H1 (cell line): ENCODE results near the gene CCDC73. TPM values are rescaled to one million over a fixed set of nuclear protein-coding genes. Genes with fewer than 3 reads are reported as not detected.

Experiments used
- CTCF ChIA-PET: fragments of 300-600 bp; sonication (Branson Sonifier 250); formaldehyde crosslinking; loops from one replicate; lab custom pipeline; 2021; ENCODE audit not compliant: partially characterized antibody; lab: Charles Lee
- POLR2A ChIA-PET: fragments of 300-600 bp; sonication (Branson Sonifier 250); formaldehyde crosslinking; loops from one replicate; lab custom pipeline; 2021; ENCODE audit warnings: inconsistent platforms; ENCODE audit not compliant: partially characterized antibody; lab: Charles Lee
- DNase-seq, 2 experiments: peaks; one replicate each; pipeline versions ENCODE4 v3.0.0 to v3.0.0-alpha.2; 2010 to 2022; ENCODE audit warnings: low spot score in 2 of 2, low read depth in 1 of 2, mixed read lengths in 1 of 2
- FAIRE-seq: peaks from 2 replicates; lab custom pipeline; 2011; peaks lifted over from hg19 to GRCh38; lab: Jason Lieb, UNC
- H2AFZ ChIP-seq: 2 replicates; pipeline ENCODE4 v1.8.1; 2012; ENCODE audit warnings: low read length, inconsistent platforms
- H2AK5ac ChIP-seq: 2 replicates; pipeline ENCODE4 v1.6.1; 2013; ENCODE audit warnings: low read depth, low read length
- H2BK120ac ChIP-seq: replicated peaks from 2 replicates; pipeline ENCODE3; 2013; ENCODE audit warnings: low read depth, low read length, inconsistent platforms
- H2BK12ac ChIP-seq: 2 replicates; pipeline ENCODE4 v1.6.1; 2013; ENCODE audit warnings: low read depth, low read length
- H2BK15ac ChIP-seq: 2 replicates; pipeline ENCODE4 v1.6.1; 2013; ENCODE audit warnings: low read length
- H2BK20ac ChIP-seq: 2 replicates; pipeline ENCODE4 v1.6.1; 2013; ENCODE audit warnings: low read length
- H2BK5ac ChIP-seq: 2 replicates; pipeline ENCODE4 v1.6.1; 2013; ENCODE audit warnings: low read depth, low read length
- H3K14ac ChIP-seq: 2 replicates; pipeline ENCODE4 v1.6.1; 2013; ENCODE audit warnings: inconsistent platforms; ENCODE audit not compliant: insufficient read length
- H3K18ac ChIP-seq: 2 replicates; pipeline ENCODE4 v1.6.1; 2013; ENCODE audit warnings: low read length; ENCODE audit errors: extremely low read depth
- H3K23ac ChIP-seq: 2 replicates; pipeline ENCODE4 v1.6.1; 2013; ENCODE audit warnings: inconsistent platforms; ENCODE audit not compliant: insufficient read length
- H3K23me2 ChIP-seq: 2 replicates; pipeline ENCODE4 v1.6.1; 2013; ENCODE audit warnings: low read depth, low read length
- H3K27ac ChIP-seq: 2 replicates; pipeline ENCODE4 v1.6.1; 2011; ENCODE audit warnings: low read depth, low read length, inconsistent platforms
- H3K27me3 ChIP-seq, 4 experiments: replicated peaks in 1 of 4; 1 replicate in 1 of 4; 2 replicates in 3 of 4; pipeline versions ENCODE4 v1.6.1 to v1.8.1; 2011 to 2013; ENCODE audit warnings: low read length in 3 of 4, mild to moderate bottlenecking in 3 of 4, inconsistent platforms in 2 of 4, mixed read lengths in 2 of 4, moderate library complexity in 1 of 4; ENCODE audit not compliant: control insufficient read depth in 3 of 4, insufficient read depth in 3 of 4; ENCODE audit errors: extremely low read depth in 1 of 4
- H3K36me3 ChIP-seq, 4 experiments: 2 replicates each; pipeline versions ENCODE4 v1.6.1 to v1.8.1; 2011 to 2013; ENCODE audit warnings: mild to moderate bottlenecking in 4 of 4, low read length in 3 of 4, moderate library complexity in 2 of 4, control low read depth in 1 of 4, inconsistent platforms in 1 of 4; ENCODE audit not compliant: insufficient read depth in 4 of 4, control insufficient read depth in 2 of 4
- H3K4ac ChIP-seq: replicated peaks from 2 replicates; pipeline ENCODE3; 2013; ENCODE audit warnings: low read length, low read depth, mixed read lengths, inconsistent platforms; ENCODE audit not compliant: insufficient read length
- H3K4me1 ChIP-seq, 4 experiments: replicated peaks in 1 of 4; 1 replicate in 1 of 4; 2 replicates in 3 of 4; pipeline versions ENCODE4 v1.6.1 to v1.8.1; 2011 to 2013; ENCODE audit warnings: low read length in 3 of 4, inconsistent platforms in 2 of 4, mixed read lengths in 1 of 4; ENCODE audit not compliant: insufficient read depth in 4 of 4, control insufficient read depth in 3 of 4
- H3K4me2 ChIP-seq, 2 experiments: 2 replicates each; pipeline versions ENCODE4 v1.6.1 to v1.8.1; 2011 to 2013; ENCODE audit warnings: low read depth in 2 of 2, low read length in 2 of 2, control low read depth in 1 of 2, inconsistent platforms in 1 of 2, mild to moderate bottlenecking in 1 of 2; ENCODE audit not compliant: insufficient read depth in 1 of 2
- H3K4me3 ChIP-seq, 4 experiments: fragments of 200-600, 300-600 bp in 1 of 4; sonication (generic), shearing (Covaris generic), sonication (Bioruptor Twin) in 1 of 4; 2 replicates each; pipeline versions ENCODE4 v1.5.1 to v1.8.1; 2011 to 2016; ENCODE audit warnings: low read length in 4 of 4, low read depth in 3 of 4, control low read depth in 2 of 4, inconsistent platforms in 2 of 4, mild to moderate bottlenecking in 2 of 4, mixed read lengths in 1 of 4, moderate library complexity in 1 of 4; ENCODE audit not compliant: insufficient read depth in 2 of 4; ENCODE audit errors: extremely low read depth in 1 of 4
- H3K56ac ChIP-seq: replicated peaks from 2 replicates; pipeline ENCODE3; 2013; ENCODE audit warnings: low read depth, mild to moderate bottlenecking, mixed read lengths, low read length, inconsistent platforms; ENCODE audit not compliant: insufficient read length
- H3K79me1 ChIP-seq: 2 replicates; pipeline ENCODE4 v1.6.1; 2013; ENCODE audit warnings: low read depth, low read length, control low read depth
- H3K79me2 ChIP-seq, 2 experiments: 2 replicates each; pipeline versions ENCODE4 v1.6.1 to v1.8.1; 2012 to 2013; ENCODE audit warnings: low read length in 2 of 2, mild to moderate bottlenecking in 2 of 2, inconsistent platforms in 1 of 2; ENCODE audit not compliant: insufficient read depth in 2 of 2, control insufficient read depth in 1 of 2
- H3K9ac ChIP-seq, 4 experiments: replicated peaks in 1 of 4; 1 replicate in 1 of 4; 2 replicates in 3 of 4; pipeline versions ENCODE4 v1.6.1 to v1.8.1; 2011 to 2013; ENCODE audit warnings: low read depth in 3 of 4, low read length in 3 of 4, control low read depth in 2 of 4, mild to moderate bottlenecking in 2 of 4, moderate library complexity in 2 of 4, inconsistent platforms in 1 of 4; ENCODE audit errors: extremely low read depth in 1 of 4
- H3K9me3 ChIP-seq, 2 experiments: 2 replicates each; pipeline versions ENCODE4 v1.6.1 to v1.8.1; 2012 to 2013; ENCODE audit warnings: mild to moderate bottlenecking in 2 of 2, moderate library complexity in 2 of 2, control low read depth in 1 of 2, inconsistent platforms in 1 of 2, low read depth in 1 of 2, low read length in 1 of 2, mixed read lengths in 1 of 2; ENCODE audit not compliant: insufficient read depth in 2 of 2
- H4K20me1 ChIP-seq, 2 experiments: replicated peaks in 1 of 2; 2 replicates each; pipeline versions ENCODE3 to v1.8.1; 2011 to 2013; ENCODE audit warnings: inconsistent platforms in 2 of 2, low read length in 2 of 2, mild to moderate bottlenecking in 1 of 2; ENCODE audit not compliant: insufficient read depth in 2 of 2, control insufficient read depth in 1 of 2
- H4K5ac ChIP-seq: 2 replicates; pipeline ENCODE4 v1.6.1; 2013; ENCODE audit warnings: low read length, low read depth, mixed read lengths, inconsistent platforms; ENCODE audit not compliant: insufficient read length
- H4K8ac ChIP-seq: 2 replicates; pipeline ENCODE4 v1.8.0; 2013; ENCODE audit warnings: mild to moderate bottlenecking, moderate library complexity, low read length, inconsistent platforms; ENCODE audit not compliant: insufficient read depth; ENCODE audit errors: extremely low read depth
- H4K91ac ChIP-seq: replicated peaks from 2 replicates; pipeline ENCODE3; 2013; ENCODE audit warnings: low read length, mixed read lengths, inconsistent platforms; ENCODE audit not compliant: insufficient read length
- CBX8 ChIP-seq: fragments of 300-800, 300-1000 bp; sonication (generic); IDR thresholded peaks from 2 replicates; pipeline ENCODE4 v1.7.1; 2016; ENCODE audit warnings: low read depth, low read length, borderline replicate concordance
- CTBP2 ChIP-seq: IDR thresholded peaks from 2 replicates; pipeline ENCODE4 v1.7.0; 2011; ENCODE audit warnings: borderline replicate concordance, mild to moderate bottlenecking, moderate library complexity, mixed read lengths, low read length; ENCODE audit not compliant: insufficient read depth, insufficient read length
- CTCF ChIP-seq, 3 experiments: IDR thresholded peaks; 1 replicate in 2 of 3; 2 replicates in 1 of 3; pipeline versions ENCODE4 v1.5.1 to v1.6.1; 2011; ENCODE audit warnings: low read length in 3 of 3, mild to moderate bottlenecking in 3 of 3, inconsistent platforms in 2 of 3, low read depth in 1 of 3, moderate library complexity in 1 of 3; ENCODE audit not compliant: insufficient read depth in 1 of 3; ENCODE audit errors: control extremely low read depth in 1 of 3
- JUN ChIP-seq: IDR thresholded peaks from 2 replicates; pipeline ENCODE4 v1.6.1; 2011; ENCODE audit warnings: low read depth, mild to moderate bottlenecking, improper control_type of control experiment, low read length
- KDM4A ChIP-seq: IDR thresholded peaks from one replicate; pipeline ENCODE4 v1.7.1; 2012; ENCODE audit warnings: low read depth, mild to moderate bottlenecking, moderate library complexity, low read length, inconsistent platforms; ENCODE audit not compliant: severe bottlenecking
- MAX ChIP-seq: IDR thresholded peaks from 2 replicates; pipeline ENCODE4 v1.6.1; 2012; ENCODE audit warnings: inconsistent platforms
- NRF1 ChIP-seq: IDR thresholded peaks from 2 replicates; pipeline ENCODE4 v1.6.1; 2011; ENCODE audit warnings: mild to moderate bottlenecking, low read depth, low read length, improper control_type of control experiment
- RFX5 ChIP-seq: IDR thresholded peaks from 2 replicates; pipeline ENCODE4 v1.6.1; 2011; ENCODE audit warnings: low read depth, low read length, improper control_type of control experiment, borderline replicate concordance
- RXRA ChIP-seq: IDR thresholded peaks from 2 replicates; pipeline ENCODE4 v1.6.1; 2011; ENCODE audit warnings: low read depth, mild to moderate bottlenecking, low read length, moderate library complexity; ENCODE audit not compliant: insufficient read depth
- SP1 ChIP-seq: IDR thresholded peaks from 2 replicates; pipeline ENCODE4 v1.6.1; 2011; ENCODE audit warnings: low read depth, low read length
- ZNF274 ChIP-seq: IDR thresholded peaks from 2 replicates; pipeline ENCODE4 v1.7.0; 2012; ENCODE audit warnings: low read length, borderline replicate concordance; ENCODE audit errors: extremely low read depth
- WGBS, 2 experiments: shearing (Covaris generic) in 1 of 2; methylation state at CpG; one replicate each; pipeline versions ENCODE4 v1.1.6 to v1.1.7; 2013 to 2015; ENCODE audit warnings: low lambda C conversion rate in 2 of 2, mixed read lengths in 2 of 2, inconsistent platforms in 1 of 2, low coverage in 1 of 2, missing lambda C conversion rate in 1 of 2; ENCODE audit not compliant: insufficient replicate concordance in 2 of 2, insufficient coverage in 1 of 2, insufficient read length in 1 of 2; ENCODE audit errors: extremely low coverage in 1 of 2, missing lambda C conversion rate in 1 of 2; 5-methylcytosine and 5-hydroxymethylcytosine counted together
- polyA plus RNA-seq, 7 experiments: library from polyadenylated mRNA; depleted of rRNA in 3 of 7; stranded (reverse) in 5 of 7; unstranded in 2 of 7; fragments of >200 nt in 5 of 7; fragments of 200-250 nt in 2 of 7; gene quantifications; 1 replicate in 5 of 7; 2 replicates in 1 of 7; 4 replicates in 1 of 7; pipeline versions ENCODE4 v1.2.1 to v1.2.3, GENCODE V29; 2011 to 2013; ENCODE audit warnings: missing spikeins in 2 of 7, mixed read lengths in 2 of 7
- total RNA-seq: library from RNA; stranded (reverse); fragmentation: NEBNext Ultra II Directional; extraction: Animal tissue kit (Norgen Biotek cat#: 25700); gene quantifications from 2 replicates; pipeline ENCODE4 v1.2.1, GENCODE V29; 2021

The CCDC73 gene
- total and polyA plus RNA-seq, 2 of the 8 experiments (the other 6 are each of a cell fraction or from before 2014, with no cell fraction given), result not detected

- Histone ChIP-seq H3K9me3 (no peaks in the 10 kb centered on the region), H2BK5ac (no peak overlapping the region), H4K20me1 (no peaks in the 10 kb centered on the region), H3K56ac (no peak overlapping the region), H3K4me1 (no peaks in the 10 kb centered on the region), H3K23me2 (no peaks in the 10 kb centered on the region), H3K27ac (no peak overlapping the region), H2BK15ac (no peak overlapping the region), H3K23ac (no peak overlapping the region), H3K14ac (no peak overlapping the region), H2BK120ac (no peak overlapping the region), H3K9ac (no peak overlapping the region), H4K91ac (no peak overlapping the region), H4K5ac (no peak overlapping the region), H3K18ac (no peak overlapping the region), H2AFZ (no peak overlapping the region), H3K4me3 (no peak overlapping the region), H3K36me3 (no peaks in the 10 kb centered on the region), H2BK20ac (no peak overlapping the region), H2AK5ac (no peak overlapping the region), H3K79me1 (no peaks in the 10 kb centered on the region), H3K4ac (no peak overlapping the region), H4K8ac (no peak overlapping the region), H3K4me2 (no peak overlapping the region), H2BK12ac (no peak overlapping the region), H3K27me3 (no peaks in the 10 kb centered on the region), H3K79me2 (no peaks in the 10 kb centered on the region)
- 88% methylated on average over 3 of the region's 3 CpGs; no CpG with 5 or more reads in 1 of the 2 experiments for WGBS, 2 experiments
- no peak for DNase-seq
- ChIA-PET POLR2A (no interaction called here), CTCF (interaction anchor here (0.9 to 2.6 kb wide), 4 partner anchors 9 to 36 kb away, joined by 3 to 12 read pairs (median 6); partner anchors contain the start of gene CCDC73)
- no peak for FAIRE-seq
- TF ChIP-seq JUN (no peak), KDM4A (no peak), CBX8 (no peak), NRF1 (no peak), RFX5 (no peak), CTCF (IDR thresholded peaks at IDR 0.05; ENCODE audit: control extremely low read depth in 1 of 3, insufficient read depth in 1 of 3, low read depth in 1 of 3, low read length in 3 of 3) (no peak), SP1 (no peak), MAX (no peak), ZNF274 (no peak), RXRA (no peak), CTBP2 (no peak)
Measured at GRCh38 chr11:32785262-32785661, 9.2 kb downstream of the CCDC73 start.
